Measurements from ENCODE around the gene ZNF19. TPM values are rescaled to one million over a fixed set of nuclear protein-coding genes. Genes with fewer than 3 reads are reported as not detected.

The ZNF19 gene
- total and polyA plus RNA-seq, 7 donors: 0.92 to 2.2 (median 1.2) TPM

GRCh38 chr16:71467810-71468209 lies 21.3 kb downstream of the ZNF19 start:
- no peak for ATAC-seq
- DNase-seq: no peak
- Histone ChIP-seq H3K9me3 (no peaks in the 10 kb centered on the region), H3K27me3 (ENCODE audit: insufficient read depth in 3 of 3, low read length in 2 of 3) (no peaks in the 10 kb centered on the region), H3K4me3 (no peak overlapping the region), H3K4me1 (no peaks in the 10 kb centered on the region), H3K27ac (no peak overlapping the region), H3K36me3 (ENCODE audit: insufficient read depth in 1 of 2, low read depth in 1 of 2) (peaks cover 4 to 29% of the 10 kb centered on the region in 2 donors)
- TF ChIP-seq, protein P1, sequence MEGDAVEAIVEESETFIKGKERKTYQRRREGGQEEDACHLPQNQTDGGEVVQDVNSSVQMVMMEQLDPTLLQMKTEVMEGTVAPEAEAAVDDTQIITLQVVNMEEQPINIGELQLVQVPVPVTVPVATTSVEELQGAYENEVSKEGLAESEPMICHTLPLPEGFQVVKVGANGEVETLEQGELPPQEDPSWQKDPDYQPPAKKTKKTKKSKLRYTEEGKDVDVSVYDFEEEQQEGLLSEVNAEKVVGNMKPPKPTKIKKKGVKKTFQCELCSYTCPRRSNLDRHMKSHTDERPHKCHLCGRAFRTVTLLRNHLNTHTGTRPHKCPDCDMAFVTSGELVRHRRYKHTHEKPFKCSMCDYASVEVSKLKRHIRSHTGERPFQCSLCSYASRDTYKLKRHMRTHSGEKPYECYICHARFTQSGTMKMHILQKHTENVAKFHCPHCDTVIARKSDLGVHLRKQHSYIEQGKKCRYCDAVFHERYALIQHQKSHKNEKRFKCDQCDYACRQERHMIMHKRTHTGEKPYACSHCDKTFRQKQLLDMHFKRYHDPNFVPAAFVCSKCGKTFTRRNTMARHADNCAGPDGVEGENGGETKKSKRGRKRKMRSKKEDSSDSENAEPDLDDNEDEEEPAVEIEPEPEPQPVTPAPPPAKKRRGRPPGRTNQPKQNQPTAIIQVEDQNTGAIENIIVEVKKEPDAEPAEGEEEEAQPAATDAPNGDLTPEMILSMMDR (IDR thresholded peaks at IDR 0.05): no peak
- intact Hi-C loops (cut with DNase I): no loop called here
- 21 to 33% (median 29%) methylated on average over 8 to 9 of the region's 9 CpGs for WGBS, 3 donors

DNA sequence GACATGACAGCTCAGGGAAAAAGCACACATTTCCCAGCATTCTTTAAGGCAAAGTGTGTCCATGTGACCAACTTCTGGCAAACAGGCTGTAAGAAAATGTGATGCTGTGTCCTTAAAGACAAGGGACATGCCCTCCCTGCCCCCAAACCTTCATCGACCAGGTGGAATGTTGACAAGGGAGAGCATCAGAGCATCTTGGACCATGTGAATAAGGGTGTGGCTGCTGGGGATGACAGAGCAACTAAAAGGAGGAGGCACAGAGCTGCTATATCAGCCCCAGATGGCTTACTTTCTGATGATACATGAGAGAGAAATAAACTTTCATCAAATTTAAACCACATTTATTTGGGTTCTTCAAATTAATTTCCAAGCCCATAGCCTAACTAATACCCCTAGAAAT lies 24.9 kb downstream of the ZNF19 start:
- Histone ChIP-seq H3K4me3 (no peak overlapping the region), H3K27me3 (ENCODE audit: insufficient read depth in 3 of 3, low read length in 2 of 3) (no peaks in the 10 kb centered on the region), H3K36me3 (ENCODE audit: insufficient read depth in 1 of 2, low read depth in 1 of 2) (peaks cover 0 to 1% of the 10 kb centered on the region in 2 donors), H3K27ac (no peak overlapping the region), H3K4me1 (peaks cover 12% of the 10 kb centered on the region), H3K9me3 (no peaks in the 10 kb centered on the region)
- no peak for DNase-seq
- TF ChIP-seq, protein P1 (IDR thresholded peaks at IDR 0.05): no peak
- ATAC-seq: no peak
- intact Hi-C loops (cut with DNase I): no loop called here
- WGBS, 3 donors: 54 to 77% (median 62%) methylated on average over 1 of the region's 1 CpG

GRCh38 chr16:71461686-71462648 lies 27.2 kb downstream of the ZNF19 start, which contains the start of gene ZNF23:
Gene ZNF23, minus strand, starts transcription at chr16:71462247. Its CDS starts 5,451 bp downstream, at chr16:71456796.
- Histone ChIP-seq H3K27me3 (ENCODE audit: insufficient read depth in 3 of 3, low read length in 2 of 3) (no peaks in the 10 kb centered on the region), H3K4me1 (peaks cover 12% of the 10 kb centered on the region), H3K27ac (peak within 1 kb of the TSS; percentile 89), H3K9me3 (no peaks in the 10 kb centered on the region), H3K4me3 (peak within 1 kb of the TSS; percentile 98), H3K36me3 (ENCODE audit: insufficient read depth in 1 of 2, low read depth in 1 of 2) (no peaks in the 10 kb centered on the region)
- DNase-seq (peak; percentile 83 to 92), ATAC-seq (peak; percentile 100)
- 0 to 1% (median 0%) methylated on average over 45 to 52 of the region's 52 CpGs for WGBS, 3 donors
- TF ChIP-seq, protein P1 (IDR thresholded peaks at IDR 0.05): peak; percentile 5
- intact Hi-C loops (cut with DNase I): loop anchor here (1.0 kb wide), 1 partner anchor 22 kb away; no protein-coding TSS in a partner anchor

DNA sequence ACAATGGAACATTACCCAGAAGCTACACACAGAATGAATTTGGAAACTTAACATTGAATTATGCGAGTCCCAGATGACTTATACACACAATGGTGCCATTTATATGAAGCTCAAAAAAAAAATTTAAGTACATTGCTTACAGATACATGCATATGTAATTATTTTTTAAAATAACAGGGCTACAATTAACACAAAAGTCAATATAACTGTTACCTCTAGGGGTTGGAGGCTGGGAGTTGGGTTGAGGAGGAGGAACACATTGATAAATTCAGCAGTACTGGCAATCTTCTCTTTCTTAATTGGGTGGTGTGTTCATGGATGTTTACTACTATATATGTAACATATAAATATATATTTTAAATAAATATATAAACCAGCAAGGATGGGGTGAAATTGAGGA lies 28.2 kb downstream of the ZNF19 start:
- H3K27me3 ChIP-seq (ENCODE audit: insufficient read depth in 3 of 3, low read length in 2 of 3): no peaks in the 10 kb centered on the region
- DNase-seq: no peak
- peaks cover 12% of the 10 kb centered on the region for H3K4me1 ChIP-seq
- TF ChIP-seq, protein P1 (IDR thresholded peaks at IDR 0.05): no peak
- H3K4me3 ChIP-seq: peak overlapping the region; percentile 98
- ATAC-seq: no peak
- intact Hi-C loops (cut with DNase I): no loop called here
- 93 to 100% (median 94%) methylated on average over 1 of the region's 1 CpG for WGBS, 3 donors
- H3K27ac ChIP-seq: no peak overlapping the region
- H3K9me3 ChIP-seq: no peaks in the 10 kb centered on the region
- peaks cover 0 to 7% of the 10 kb centered on the region in 2 donors for H3K36me3 ChIP-seq (ENCODE audit: insufficient read depth in 1 of 2, low read depth in 1 of 2)

Data from psoas muscle (tissue), 8 donors.